Activated CD4-positive, alpha-beta memory T cell treated with anti-CD3 and anti-CD28 coated beads, Interleukin-2, amount 10 ng/mL, durations not matched to agents 7 days and 5 days (primary cell): ENCODE data around the gene SLC35F1. TPM values are rescaled to one million over a fixed set of nuclear protein-coding genes. Genes with fewer than 3 reads are reported as not detected.

Experiments used
- CTCF ChIA-PET: fragments of 350-600 bp; sonication (Branson Sonifier 250); formaldehyde crosslinking; loops from one replicate; lab custom pipeline; 2021; ENCODE audit warnings: antibody characterized with exemption, inconsistent platforms; lab: Charles Lee
- POLR2A ChIA-PET: fragments of 350-600 bp; sonication (Branson Sonifier 250); formaldehyde crosslinking; loops from one replicate; lab custom pipeline; 2021; ENCODE audit warnings: antibody characterized with exemption; lab: Charles Lee
- DNase-seq: peaks from one replicate; pipeline ENCODE4 v3.0.0-alpha.2; 2020
- H3K27ac Mint-ChIP-seq: one replicate; pipeline ENCODE4 v1.8.0; 2021; ENCODE audit warnings: mild to moderate bottlenecking, mixed read lengths
- H3K27me3 Mint-ChIP-seq: one replicate; pipeline ENCODE4 v1.8.0; 2021; ENCODE audit warnings: mixed read lengths
- H3K36me3 Mint-ChIP-seq: one replicate; pipeline ENCODE4 v1.8.0; 2021; ENCODE audit warnings: low read depth, mixed read lengths
- H3K4me1 Mint-ChIP-seq: one replicate; pipeline ENCODE4 v1.8.0; 2021; ENCODE audit warnings: mixed read lengths
- H3K4me3 Mint-ChIP-seq: one replicate; pipeline ENCODE4 v1.8.0; 2021; ENCODE audit warnings: mild to moderate bottlenecking, mixed read lengths
- H3K9me3 Mint-ChIP-seq: one replicate; pipeline ENCODE4 v1.8.0; 2021; ENCODE audit warnings: mixed read lengths
- total RNA-seq, 2 experiments: library from RNA; stranded (reverse); gene quantifications; one replicate each; pipeline ENCODE4 v1.2.3, GENCODE V29; 2021

The SLC35F1 gene
- total RNA-seq, 2 experiments from 2014 or later, result 0.05 TPM; not detected in 1

GRCh38 chr6:118327237-118327636 is 420.2 kb downstream of the SLC35F1 start:
- POLR2A ChIA-PET, result no interaction called here
- no peak overlapping the region for H3K4me3 Mint-ChIP-seq
- H3K36me3 Mint-ChIP-seq, result no peaks in the 10 kb centered on the region
- no peak for DNase-seq
- H3K27me3 Mint-ChIP-seq, result no peaks in the 10 kb centered on the region
- CTCF ChIA-PET, result no interaction called here
- H3K27ac Mint-ChIP-seq, result no peak overlapping the region
- H3K4me1 Mint-ChIP-seq, result no peaks in the 10 kb centered on the region
- H3K9me3 Mint-ChIP-seq, result no peaks in the 10 kb centered on the region

- Mint-ChIP-seq H3K36me3 (no peaks in the 10 kb centered on the region), H3K27me3 (no peaks in the 10 kb centered on the region), H3K4me3 (no peak overlapping the region), H3K27ac (no peak overlapping the region), H3K9me3 (no peaks in the 10 kb centered on the region), H3K4me1 (no peaks in the 10 kb centered on the region)
- DNase-seq, result no peak
- CTCF ChIA-PET, result no interaction called here
- POLR2A ChIA-PET, result no interaction called here
These were observed 426.7 kb downstream of the SLC35F1 start for GRCh38 chr6:118333772-118334171.

GRCh38 chr6:118334634-118335033 is 427.6 kb downstream of the SLC35F1 start:
- Mint-ChIP-seq H3K4me3 (no peak overlapping the region), H3K27ac (no peak overlapping the region), H3K4me1 (no peaks in the 10 kb centered on the region), H3K27me3 (peaks cover 4% of the 10 kb centered on the region), H3K9me3 (no peaks in the 10 kb centered on the region), H3K36me3 (no peaks in the 10 kb centered on the region)
- no peak for DNase-seq
- ChIA-PET CTCF (interaction anchor here (0.7 kb wide), 1 partner anchor 25 kb away, joined by 3 read pairs; no protein-coding TSS in a partner anchor), POLR2A (no interaction called here)

- H3K27ac Mint-ChIP-seq, result no peak overlapping the region
- POLR2A ChIA-PET, result no interaction called here
- no peaks in the 10 kb centered on the region for H3K4me1 Mint-ChIP-seq
- no peaks in the 10 kb centered on the region for H3K9me3 Mint-ChIP-seq
- no peak overlapping the region for H3K4me3 Mint-ChIP-seq
- H3K36me3 Mint-ChIP-seq, result no peaks in the 10 kb centered on the region
- no peak for DNase-seq
- CTCF ChIA-PET, result interaction anchor here (0.7 kb wide), 1 partner anchor 26 kb away, joined by 3 read pairs; no protein-coding TSS in a partner anchor
- H3K27me3 Mint-ChIP-seq, result peaks cover 4% of the 10 kb centered on the region
These were observed 428.3 kb downstream of the SLC35F1 start for GRCh38 chr6:118335325-118335816.

- H3K9me3 Mint-ChIP-seq, result peaks cover 6% of the 10 kb centered on the region
- CTCF ChIA-PET, result no interaction called here
These were observed 437.1 kb downstream of the SLC35F1 start for GRCh38 chr6:118344014-118344670.

GRCh38 chr6:118350881-118351430 is 443.9 kb downstream of the SLC35F1 start:
- no peaks in the 10 kb centered on the region for H3K27me3 Mint-ChIP-seq
- no peaks in the 10 kb centered on the region for H3K9me3 Mint-ChIP-seq
- H3K4me1 Mint-ChIP-seq, result no peaks in the 10 kb centered on the region
- H3K36me3 Mint-ChIP-seq, result no peaks in the 10 kb centered on the region
- no peak overlapping the region for H3K4me3 Mint-ChIP-seq
- ChIA-PET POLR2A (no interaction called here), CTCF (no interaction called here)
- no peak for DNase-seq
- H3K27ac Mint-ChIP-seq, result no peak overlapping the region

More at GRCh38 chr6:118344014-118344670, 437.1 kb downstream of the SLC35F1 start:
- Mint-ChIP-seq H3K36me3 (peaks cover 3% of the 10 kb centered on the region), H3K27me3 (peaks cover 4% of the 10 kb centered on the region), H3K4me1 (no peaks in the 10 kb centered on the region), H3K27ac (no peak overlapping the region), H3K4me3 (no peak overlapping the region)
- no peak for DNase-seq
- POLR2A ChIA-PET, result no interaction called here

GRCh38 chr6:118353564-118353963 is 446.5 kb downstream of the SLC35F1 start:
- H3K4me1 Mint-ChIP-seq, result no peaks in the 10 kb centered on the region

GRCh38 chr6:118354641-118355040 is 447.6 kb downstream of the SLC35F1 start:
- CTCF ChIA-PET, result no interaction called here
- H3K36me3 Mint-ChIP-seq, result no peaks in the 10 kb centered on the region

More at GRCh38 chr6:118353564-118353963, 446.5 kb downstream of the SLC35F1 start:
- DNase-seq, result no peak
- H3K27me3 Mint-ChIP-seq, result no peaks in the 10 kb centered on the region
- H3K36me3 Mint-ChIP-seq, result no peaks in the 10 kb centered on the region
- ChIA-PET POLR2A (no interaction called here), CTCF (no interaction called here)
- no peaks in the 10 kb centered on the region for H3K9me3 Mint-ChIP-seq
- H3K27ac Mint-ChIP-seq, result no peak overlapping the region
- no peak overlapping the region for H3K4me3 Mint-ChIP-seq

GRCh38 chr6:118356054-118356453 is 449.0 kb downstream of the SLC35F1 start:
- no peak overlapping the region for H3K4me3 Mint-ChIP-seq
- ChIA-PET CTCF (interaction anchor here (0.6 kb wide), 1 partner anchor 14 kb away, joined by 4 read pairs; no protein-coding TSS in a partner anchor), POLR2A (no interaction called here)
- H3K27ac Mint-ChIP-seq, result no peak overlapping the region
- H3K4me1 Mint-ChIP-seq, result no peaks in the 10 kb centered on the region
- H3K36me3 Mint-ChIP-seq, result no peaks in the 10 kb centered on the region
- DNase-seq, result no peak
- H3K27me3 Mint-ChIP-seq, result no peaks in the 10 kb centered on the region
- no peaks in the 10 kb centered on the region for H3K9me3 Mint-ChIP-seq

More at GRCh38 chr6:118354641-118355040, 447.6 kb downstream of the SLC35F1 start:
- H3K4me3 Mint-ChIP-seq, result no peak overlapping the region
- POLR2A ChIA-PET, result no interaction called here
- no peak for DNase-seq
- no peak overlapping the region for H3K27ac Mint-ChIP-seq
- no peaks in the 10 kb centered on the region for H3K27me3 Mint-ChIP-seq
- no peaks in the 10 kb centered on the region for H3K9me3 Mint-ChIP-seq
- no peaks in the 10 kb centered on the region for H3K4me1 Mint-ChIP-seq

GRCh38 chr6:118356686-118357085 is 449.6 kb downstream of the SLC35F1 start:
- Mint-ChIP-seq H3K9me3 (no peaks in the 10 kb centered on the region), H3K36me3 (no peaks in the 10 kb centered on the region), H3K27ac (no peak overlapping the region), H3K27me3 (no peaks in the 10 kb centered on the region), H3K4me3 (no peak overlapping the region), H3K4me1 (no peaks in the 10 kb centered on the region)
- CTCF ChIA-PET, result no interaction called here
- POLR2A ChIA-PET, result no interaction called here
- no peak for DNase-seq

Other genes starting within 250 kb of the SLC35F1 start
- gene NUS1, start 231.8 kb upstream of the SLC35F1 start, total RNA-seq, result 10 to 100 TPM; 25.3 to 26.8 TPM